Mesothelial cell of epicardium (in vitro differentiated cells): ENCODE measurements around the gene ZSCAN5B. TPM values are rescaled to one million over a fixed set of nuclear protein-coding genes. Genes with fewer than 3 reads are reported as not detected.
"Not testable (repeated sequence)": the region's sequence is repeated elsewhere in the genome, so short reads cannot be mapped to it uniquely, and the experiment has no call there.

Experiments
- DNase-seq, 2 experiments: peaks; one replicate each; pipeline ENCODE4 v3.0.0; 2021; ENCODE audit warnings: low spot score in 2 of 2; ENCODE audit not compliant: unreplicated experiment in 2 of 2
- H3K27ac Mint-ChIP-seq: 2 replicates; pipeline ENCODE4 v1.8.0; 2021; ENCODE audit warnings: mixed read lengths
- H3K27me3 Mint-ChIP-seq: 2 replicates; pipeline ENCODE4 v1.8.0; 2021; ENCODE audit warnings: low read depth, mixed read lengths
- H3K36me3 Mint-ChIP-seq: 2 replicates; pipeline ENCODE4 v1.8.0; 2021; ENCODE audit warnings: mixed read lengths
- H3K4me1 Mint-ChIP-seq: 2 replicates; pipeline ENCODE4 v1.8.0; 2021; ENCODE audit warnings: mixed read lengths
- H3K4me3 Mint-ChIP-seq: 2 replicates; pipeline ENCODE4 v1.8.0; 2021; ENCODE audit warnings: mild to moderate bottlenecking, moderate library complexity, mixed read lengths
- H3K9me3 Mint-ChIP-seq: 2 replicates; pipeline ENCODE4 v1.8.0; 2021; ENCODE audit warnings: mixed read lengths
- CTCF ChIP-seq: fragments of 200-600 bp; sonication (generic); IDR thresholded peaks from one replicate; pipeline ENCODE4 v1.5.0; 2021; ENCODE audit warnings: antibody characterized with exemption; ENCODE audit not compliant: unreplicated experiment
- total RNA-seq: library from RNA; stranded (reverse); gene quantifications from 3 replicates; pipeline ENCODE4 v1.2.1, GENCODE V29; 2021

The ZSCAN5B gene
- total RNA-seq, 1 donor from 2014 or later = 0.13 TPM

- TF ChIP-seq CTCF = peak; percentile 23
- H3K4me1 Mint-ChIP-seq, DNase-seq, H3K27ac Mint-ChIP-seq, H3K4me3 Mint-ChIP-seq, H3K27me3 Mint-ChIP-seq, H3K9me3 Mint-ChIP-seq: not testable (repeated sequence)
- H3K36me3 Mint-ChIP-seq = peaks cover 23% of the 10 kb centered on the region
Measured at GRCh38 chr19:56221442-56221841, 23.9 kb upstream of the ZSCAN5B start.

- Mint-ChIP-seq H3K36me3 (peaks cover 23% of the 10 kb centered on the region), H3K4me1 (peaks cover 1% of the 10 kb centered on the region), H3K27ac (no peak overlapping the region), H3K27me3 (no peaks in the 10 kb centered on the region), H3K9me3 (peaks cover 3% of the 10 kb centered on the region), H3K4me3 (no peak overlapping the region)
- TF ChIP-seq CTCF = no peak
- DNase-seq = no peak
Measured at GRCh38 chr19:56218961-56219360, 21.4 kb upstream of the ZSCAN5B start.

GRCh38 chr19:56217039-56217949 is 19.7 kb upstream of the ZSCAN5B start:
- H3K4me3 Mint-ChIP-seq = peak overlapping the region; percentile 54

GRCh38 chr19:56211718-56212117 is 14.1 kb upstream of the ZSCAN5B start:
- no peak for TF ChIP-seq CTCF
- H3K4me3 Mint-ChIP-seq = no peak overlapping the region
- H3K27me3 Mint-ChIP-seq = peaks cover 3% of the 10 kb centered on the region
- H3K9me3 Mint-ChIP-seq = peaks cover 7% of the 10 kb centered on the region
- no peak overlapping the region for H3K27ac Mint-ChIP-seq
- H3K4me1 Mint-ChIP-seq = no peaks in the 10 kb centered on the region
- no peaks in the 10 kb centered on the region for H3K36me3 Mint-ChIP-seq
- DNase-seq = no peak

More at GRCh38 chr19:56217039-56217949, 19.7 kb upstream of the ZSCAN5B start:
- DNase-seq = peak in 1 of 2 experiments; percentile 40
- Mint-ChIP-seq H3K36me3 (peaks cover 14% of the 10 kb centered on the region), H3K9me3 (peaks cover 3% of the 10 kb centered on the region), H3K4me1 (peaks cover 1% of the 10 kb centered on the region), H3K27me3 (no peaks in the 10 kb centered on the region), H3K27ac (peak overlapping the region; percentile 39)
- no peak for TF ChIP-seq CTCF

- not testable (repeated sequence) for H3K4me1 Mint-ChIP-seq, H3K27ac Mint-ChIP-seq, H3K4me3 Mint-ChIP-seq, H3K27me3 Mint-ChIP-seq, DNase-seq, H3K36me3 Mint-ChIP-seq, H3K9me3 Mint-ChIP-seq
Measured at GRCh38 chr19:56210036-56210435, 12.5 kb upstream of the ZSCAN5B start.

GRCh38 chr19:56209091-56209490 is 11.5 kb upstream of the ZSCAN5B start:
- no peak for DNase-seq

GRCh38 chr19:56207581-56207980 is 10.0 kb upstream of the ZSCAN5B start:
- not testable (repeated sequence) for H3K36me3 Mint-ChIP-seq, H3K4me3 Mint-ChIP-seq, H3K4me1 Mint-ChIP-seq, H3K9me3 Mint-ChIP-seq, DNase-seq, H3K27ac Mint-ChIP-seq
- H3K27me3 Mint-ChIP-seq = peaks cover 12% of the 10 kb centered on the region

More at GRCh38 chr19:56209091-56209490, 11.5 kb upstream of the ZSCAN5B start:
- Mint-ChIP-seq H3K9me3 (peaks cover 7% of the 10 kb centered on the region), H3K4me3 (no peak overlapping the region), H3K4me1 (no peaks in the 10 kb centered on the region), H3K36me3 (no peaks in the 10 kb centered on the region), H3K27ac (no peak overlapping the region), H3K27me3 (peaks cover 7% of the 10 kb centered on the region)
- TF ChIP-seq CTCF = no peak
